Erythroblast (primary cell): ENCODE results near the gene CTSO.

ENCODE experiments used
- GATA1 ChIP-seq: IDR thresholded peaks from 2 replicates; pipeline ENCODE4 v1.6.1; 2011; ENCODE audit warnings: low read depth, mild to moderate bottlenecking, control low read depth, low read length, moderate library complexity
- POLR2A ChIP-seq: IDR thresholded peaks from 2 replicates; pipeline ENCODE4 v1.6.1; 2011; ENCODE audit warnings: mild to moderate bottlenecking, low read length

DNA sequence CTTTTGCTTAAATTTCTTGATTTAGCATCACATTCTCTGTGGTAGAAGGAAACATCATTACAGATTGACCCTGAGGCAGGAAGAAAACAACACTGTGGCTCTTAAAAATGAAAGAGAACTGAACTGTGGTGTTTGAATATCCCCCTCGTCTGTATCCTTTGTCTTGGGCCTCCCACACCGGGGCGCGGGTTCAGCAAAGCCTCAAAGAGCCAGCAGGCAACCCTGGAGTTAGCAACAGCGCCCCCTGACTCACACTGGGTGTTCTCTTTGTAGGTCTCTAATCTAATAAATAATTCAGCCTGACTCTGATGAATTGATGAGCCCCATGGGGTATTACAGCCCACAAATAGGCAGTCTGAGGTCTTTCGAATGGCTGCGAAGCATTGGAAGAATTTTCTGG, 46.1 kb upstream of the CTSO start:
- no peak for TF ChIP-seq POLR2A
- no peak for TF ChIP-seq GATA1
